NT2/D1 (cell line): ENCODE data around the gene PCSK9.

ENCODE experiments used
- YY1 ChIP-seq: IDR thresholded peaks from 2 replicates; pipeline ENCODE4 v1.6.1; 2011; ENCODE audit not compliant: insufficient read length, insufficient read depth
- ZNF274 ChIP-seq: IDR thresholded peaks from 2 replicates; pipeline ENCODE4 v1.6.1; 2011; ENCODE audit warnings: mild to moderate bottlenecking, low read depth, low read length

GRCh38 chr1:55107101-55107500, 67.8 kb downstream of the PCSK9 start:
- TF ChIP-seq YY1 (no peak), ZNF274 (no peak)
